Stimulated activated effector memory CD8-positive, alpha-beta T cell treated with anti-CD3 and anti-CD28 coated beads, Interleukin-12 subunit alpha, Interleukin-12 subunit beta, amount 100 ng/mL, for 72 hours (primary cell): ENCODE results near the gene TNIK.
"Not testable (repeated sequence)": the region's sequence is repeated elsewhere in the genome, so short reads cannot be mapped to it uniquely, and the experiment has no call there.

Experiments
- ATAC-seq: fragments of 150-1000 bp; cut with Tn5 transposase; 2 replicates; pipeline ENCODE4 v1.10.0; 2021
- DNase-seq, 2 donors: peaks; one replicate each; pipeline ENCODE4 v3.0.0; 2021 to 2022; ENCODE audit warnings: low spot score in 2 of 2
- H3K27ac Mint-ChIP-seq: one replicate; pipeline ENCODE4 v1.8.0; 2022; ENCODE audit warnings: mild to moderate bottlenecking, mixed read lengths
- H3K36me3 Mint-ChIP-seq: one replicate; pipeline ENCODE4 v1.8.0; 2022; ENCODE audit warnings: mild to moderate bottlenecking, mixed read lengths
- H3K4me1 Mint-ChIP-seq: one replicate; pipeline ENCODE4 v1.8.0; 2022; ENCODE audit warnings: mixed read lengths
- H3K4me3 Mint-ChIP-seq: one replicate; pipeline ENCODE4 v1.8.0; 2022; ENCODE audit warnings: mild to moderate bottlenecking, mixed read lengths
- H3K9me3 Mint-ChIP-seq: one replicate; pipeline ENCODE4 v1.8.0; 2022; ENCODE audit warnings: mixed read lengths

TNIK gene

DNA sequence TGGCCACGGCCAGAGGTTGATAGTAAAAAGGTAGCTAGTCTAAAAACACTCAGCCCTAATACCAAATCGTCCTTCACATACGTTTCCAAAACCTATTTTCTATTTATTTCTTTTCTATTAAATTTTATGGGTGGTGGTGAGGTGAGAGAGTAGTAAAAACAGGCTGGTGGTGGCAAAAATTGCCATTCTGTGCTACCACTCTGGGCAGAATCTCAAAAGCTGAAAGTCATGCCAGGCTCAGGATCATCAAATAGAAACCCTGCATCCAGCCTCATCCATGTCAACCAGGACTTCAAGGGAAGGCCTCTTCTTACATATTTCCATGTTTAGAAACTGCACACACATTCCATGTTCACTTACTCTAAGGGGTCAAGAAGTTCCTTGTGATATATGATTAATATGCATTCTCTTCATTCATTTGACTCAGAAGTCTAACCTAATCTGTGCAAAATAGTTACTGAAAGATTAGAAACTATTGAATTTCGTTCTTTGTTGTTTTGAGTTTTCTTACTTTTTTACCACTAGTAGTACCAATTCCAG, 153.1 kb downstream of the TNIK start:
- Mint-ChIP-seq H3K4me3 (no peak overlapping the region), H3K36me3 (no peaks in the 10 kb centered on the region), H3K9me3 (peaks cover 4% of the 10 kb centered on the region), H3K27ac (no peak overlapping the region), H3K4me1 (peaks cover 45% of the 10 kb centered on the region)
- no peak for DNase-seq
- no peak for ATAC-seq

DNA sequence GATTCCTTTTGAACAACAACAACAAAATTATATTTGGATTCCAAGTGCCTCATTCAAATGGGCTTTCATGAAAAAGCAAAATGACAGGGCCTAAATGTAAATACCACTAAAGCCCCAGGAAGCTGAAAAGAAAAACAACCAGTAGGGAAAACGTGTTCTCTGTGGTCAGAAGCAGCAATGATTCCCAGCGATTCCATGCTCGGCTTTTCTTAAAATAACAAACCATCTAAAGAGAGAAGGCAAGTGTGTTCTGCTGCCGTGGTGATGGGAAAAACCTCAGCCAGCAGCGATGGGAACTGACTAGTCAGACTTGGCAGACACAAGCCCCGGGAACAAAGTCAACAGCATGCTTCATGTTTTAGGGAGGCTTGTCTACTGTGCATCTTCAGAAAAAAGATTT, 153.6 kb downstream of the TNIK start:
- no peak for ATAC-seq
- DNase-seq, result no peak
- no peak overlapping the region for H3K4me3 Mint-ChIP-seq
- peaks cover 41% of the 10 kb centered on the region for H3K4me1 Mint-ChIP-seq
- peaks cover 4% of the 10 kb centered on the region for H3K9me3 Mint-ChIP-seq
- H3K36me3 Mint-ChIP-seq, result no peaks in the 10 kb centered on the region
- H3K27ac Mint-ChIP-seq, result no peak overlapping the region

- not testable (repeated sequence) for H3K9me3 Mint-ChIP-seq, DNase-seq, H3K27ac Mint-ChIP-seq, H3K4me3 Mint-ChIP-seq, H3K36me3 Mint-ChIP-seq, ATAC-seq
- peaks cover 39% of the 10 kb centered on the region for H3K4me1 Mint-ChIP-seq
Observed at GRCh38 chr3:171305823-171306222, 154.4 kb downstream of the TNIK start.

GRCh38 chr3:171304498-171304897, 155.7 kb downstream of the TNIK start:
- not testable (repeated sequence) for DNase-seq, ATAC-seq, H3K4me3 Mint-ChIP-seq, H3K36me3 Mint-ChIP-seq, H3K9me3 Mint-ChIP-seq, H3K27ac Mint-ChIP-seq
- peaks cover 41% of the 10 kb centered on the region for H3K4me1 Mint-ChIP-seq

DNA sequence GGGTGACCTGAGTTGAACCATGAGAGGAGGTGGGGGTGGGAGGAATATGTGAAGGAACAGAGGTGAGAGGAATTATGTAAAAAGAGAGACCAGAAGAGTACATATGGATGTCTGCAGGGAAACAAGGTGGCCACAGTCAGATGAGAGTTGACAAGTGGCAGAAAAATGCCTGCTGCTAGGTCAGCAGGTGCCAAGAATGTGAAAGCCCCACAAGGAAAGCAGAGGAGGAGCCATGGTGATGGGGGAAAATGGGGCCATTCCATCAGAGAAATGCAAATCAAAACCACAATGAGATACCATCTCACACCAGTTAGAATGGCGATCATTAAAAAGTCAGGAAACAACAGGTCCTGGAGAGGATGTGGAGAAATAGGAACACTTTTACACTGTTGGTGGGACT, 156.2 kb downstream of the TNIK start:
- not testable (repeated sequence) for H3K4me3 Mint-ChIP-seq, ATAC-seq, H3K9me3 Mint-ChIP-seq, DNase-seq, H3K36me3 Mint-ChIP-seq, H3K27ac Mint-ChIP-seq
- H3K4me1 Mint-ChIP-seq, result peaks cover 41% of the 10 kb centered on the region

DNA sequence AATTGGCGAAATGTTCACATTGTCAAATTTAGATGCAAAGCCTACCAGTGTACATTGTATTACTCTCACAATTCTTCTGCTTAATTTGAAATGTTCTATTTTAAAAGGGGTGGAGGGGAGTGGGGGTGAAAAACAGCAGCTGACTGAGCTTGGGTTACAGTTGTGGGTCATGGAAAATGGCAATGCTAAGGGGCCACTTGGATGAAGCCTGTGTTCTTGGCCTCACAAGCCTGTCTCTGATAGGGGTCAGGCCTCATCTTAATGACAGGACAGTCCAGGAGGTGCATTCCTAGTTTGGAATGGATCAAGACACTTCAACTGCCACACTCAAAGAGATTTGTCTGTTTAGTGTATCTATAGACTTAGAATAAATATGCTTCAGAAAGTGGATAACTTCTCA, 158.2 kb downstream of the TNIK start:
- Mint-ChIP-seq H3K27ac (no peak overlapping the region), H3K4me3 (no peak overlapping the region), H3K4me1 (peaks cover 33% of the 10 kb centered on the region), H3K36me3 (no peaks in the 10 kb centered on the region), H3K9me3 (no peaks in the 10 kb centered on the region)
- DNase-seq, result no peak
- ATAC-seq, result no peak

DNA sequence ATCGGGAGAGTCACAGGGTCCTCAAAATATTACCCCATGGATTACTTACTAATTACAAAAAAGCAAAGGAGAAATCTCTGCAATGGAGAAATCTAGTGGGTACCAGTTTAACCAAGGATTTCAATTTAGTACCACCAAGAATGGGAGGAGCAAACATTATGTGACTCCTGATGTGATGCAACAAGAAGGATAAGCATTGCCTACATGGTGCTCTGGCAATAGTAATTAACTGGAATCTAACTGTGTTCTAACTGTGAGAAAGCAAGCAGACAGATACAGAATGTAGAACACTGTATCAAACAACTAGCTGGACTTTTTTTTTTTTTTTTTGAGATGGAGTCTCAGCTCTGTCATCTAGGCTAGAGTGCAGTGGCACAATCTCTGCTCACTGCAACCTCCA, 159.2 kb downstream of the TNIK start:
- Mint-ChIP-seq H3K27ac (no peak overlapping the region), H3K4me3 (no peak overlapping the region)
- ATAC-seq, result no peak

GRCh38 chr3:171297951-171298350, 162.3 kb downstream of the TNIK start:
- no peaks in the 10 kb centered on the region for H3K36me3 Mint-ChIP-seq
- DNase-seq, result no peak
- no peak for ATAC-seq
- no peak overlapping the region for H3K4me3 Mint-ChIP-seq
- H3K9me3 Mint-ChIP-seq, result no peaks in the 10 kb centered on the region
- no peak overlapping the region for H3K27ac Mint-ChIP-seq
- H3K4me1 Mint-ChIP-seq, result peaks cover 37% of the 10 kb centered on the region

More for the DNA sequence above, 159.2 kb downstream of the TNIK start:
- DNase-seq, result no peak
- no peaks in the 10 kb centered on the region for H3K36me3 Mint-ChIP-seq
- no peaks in the 10 kb centered on the region for H3K9me3 Mint-ChIP-seq
- H3K4me1 Mint-ChIP-seq, result peaks cover 31% of the 10 kb centered on the region

DNA sequence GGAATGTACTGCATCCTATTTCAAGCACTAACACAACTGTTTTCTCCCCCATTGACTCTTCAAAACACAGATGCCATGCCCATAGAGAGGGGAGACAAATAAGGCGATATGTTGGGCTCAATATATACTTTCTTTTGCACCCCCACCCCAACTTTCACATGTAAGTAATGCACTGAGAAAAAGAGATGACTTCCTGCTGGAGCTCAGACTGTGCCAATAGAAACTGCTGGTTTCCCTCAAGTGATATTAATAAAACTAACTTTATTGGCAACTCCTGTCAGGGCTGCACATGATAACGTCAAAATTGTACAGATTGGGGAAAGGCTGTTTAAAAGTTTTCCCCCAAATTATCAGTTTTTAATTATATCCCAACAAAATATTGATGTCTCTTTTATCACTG, 163.0 kb downstream of the TNIK start:
- Mint-ChIP-seq H3K4me3 (no peak overlapping the region), H3K4me1 (peaks cover 40% of the 10 kb centered on the region), H3K9me3 (no peaks in the 10 kb centered on the region), H3K27ac (no peak overlapping the region), H3K36me3 (no peaks in the 10 kb centered on the region)
- ATAC-seq, result no peak
- DNase-seq, result no peak

DNA sequence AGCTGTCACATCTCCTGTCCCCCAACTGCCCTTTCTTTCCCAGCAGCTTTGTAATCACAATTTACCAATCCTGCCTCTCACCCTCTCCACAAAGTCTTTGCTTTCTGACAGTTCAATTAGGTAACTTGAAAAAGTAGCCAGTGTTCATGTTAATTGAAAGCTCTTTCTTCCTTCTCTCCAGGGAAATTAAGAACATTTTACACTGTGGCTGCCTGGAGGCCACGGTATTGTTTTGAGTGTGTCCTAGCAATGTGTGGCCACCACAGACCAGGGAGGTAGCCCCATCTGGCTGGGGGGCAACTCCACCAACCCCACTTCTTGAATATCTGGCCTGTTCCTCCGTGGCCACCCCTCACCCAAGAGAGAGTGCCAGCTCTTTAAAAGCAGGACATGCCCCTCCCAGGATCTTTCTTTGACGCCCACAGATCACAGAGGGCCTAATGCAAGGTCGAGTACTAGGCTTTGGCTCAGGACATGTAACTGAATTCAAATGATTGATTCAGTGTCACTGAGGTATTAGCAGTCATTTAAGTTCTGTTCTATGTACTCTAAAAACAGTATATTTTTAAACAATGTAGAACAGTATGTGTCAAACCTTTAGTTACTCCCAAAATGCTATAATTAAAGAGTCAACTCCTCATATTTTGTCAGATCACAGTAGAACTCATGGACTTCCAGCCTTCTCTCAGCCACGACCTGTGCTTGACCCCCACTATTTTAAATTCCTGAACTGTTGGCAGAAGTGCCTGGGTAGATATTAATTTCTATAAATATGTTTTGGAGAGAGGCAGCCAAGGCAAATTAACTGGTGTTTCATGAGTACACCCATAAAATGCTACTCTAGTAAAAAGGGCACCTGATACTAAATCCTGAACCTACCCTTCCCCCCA, 164.5 kb downstream of the TNIK start:
- peak overlapping the region; percentile 80 for H3K27ac Mint-ChIP-seq
- ATAC-seq (no peak), DNase-seq (no peak)
- H3K4me3 Mint-ChIP-seq, result no peak overlapping the region
- no peaks in the 10 kb centered on the region for H3K36me3 Mint-ChIP-seq
- H3K4me1 Mint-ChIP-seq, result peaks cover 42% of the 10 kb centered on the region
- no peaks in the 10 kb centered on the region for H3K9me3 Mint-ChIP-seq

DNA sequence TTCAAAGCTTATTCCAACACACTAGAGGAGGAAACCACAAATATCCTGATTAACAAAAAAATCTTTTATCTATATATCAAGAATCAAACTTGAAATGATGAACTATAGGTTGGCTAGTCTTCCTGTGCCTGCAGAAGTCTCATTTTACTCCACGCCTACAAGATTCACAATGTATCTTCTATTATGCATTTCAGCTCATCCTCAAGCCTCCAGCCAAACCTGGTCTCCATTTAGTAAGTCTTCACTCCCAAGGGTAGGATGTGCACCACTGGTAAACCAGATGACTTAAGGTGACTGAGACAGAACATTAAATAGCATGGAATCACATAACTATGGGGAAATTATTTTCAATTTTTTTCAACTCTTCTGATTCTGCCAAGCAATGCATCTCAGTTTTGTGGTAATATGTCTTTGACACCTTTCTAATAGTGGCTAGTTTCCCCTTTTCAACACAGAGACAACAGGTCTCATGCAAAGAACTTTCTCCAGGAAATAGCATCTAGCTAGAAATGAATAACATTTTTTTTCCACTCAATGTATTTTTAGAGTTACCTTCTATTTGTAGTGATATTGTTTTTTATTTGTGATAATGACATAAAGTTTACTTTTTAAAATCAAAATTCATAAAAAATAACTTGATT, 166.9 kb downstream of the TNIK start:
- DNase-seq, result no peak
- H3K4me3 Mint-ChIP-seq, result no peak overlapping the region
- ATAC-seq, result no peak
- no peak overlapping the region for H3K27ac Mint-ChIP-seq
- H3K9me3 Mint-ChIP-seq, result no peaks in the 10 kb centered on the region
- no peaks in the 10 kb centered on the region for H3K36me3 Mint-ChIP-seq
- peaks cover 30% of the 10 kb centered on the region for H3K4me1 Mint-ChIP-seq

GRCh38 chr3:171290680-171291079, 169.5 kb downstream of the TNIK start:
- no peak overlapping the region for H3K27ac Mint-ChIP-seq
- H3K4me1 Mint-ChIP-seq, result peaks cover 46% of the 10 kb centered on the region
- ATAC-seq (no peak), DNase-seq (no peak)
- H3K4me3 Mint-ChIP-seq, result no peak overlapping the region
- no peaks in the 10 kb centered on the region for H3K9me3 Mint-ChIP-seq
- H3K36me3 Mint-ChIP-seq, result no peaks in the 10 kb centered on the region

DNA sequence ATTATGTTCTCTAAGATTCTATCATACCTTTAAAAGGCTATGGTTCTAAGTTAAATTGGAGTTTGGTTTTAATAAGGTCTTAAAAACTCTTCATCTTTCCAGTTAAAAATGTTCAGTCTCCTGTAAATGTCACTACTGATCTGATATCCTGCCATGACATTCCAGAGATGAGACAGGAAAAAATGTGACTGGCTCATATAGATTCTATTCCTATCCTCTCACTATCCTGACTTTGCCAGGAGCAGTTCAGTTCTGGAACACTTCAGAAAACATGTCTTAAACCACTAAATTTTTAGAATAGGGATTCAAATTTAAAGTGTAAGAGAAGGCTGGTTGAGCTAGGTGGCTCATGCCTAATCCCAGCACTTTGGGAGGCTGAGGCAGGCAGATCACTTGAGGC, 170.9 kb downstream of the TNIK start:
- no peak overlapping the region for H3K27ac Mint-ChIP-seq
- no peaks in the 10 kb centered on the region for H3K36me3 Mint-ChIP-seq

DNA sequence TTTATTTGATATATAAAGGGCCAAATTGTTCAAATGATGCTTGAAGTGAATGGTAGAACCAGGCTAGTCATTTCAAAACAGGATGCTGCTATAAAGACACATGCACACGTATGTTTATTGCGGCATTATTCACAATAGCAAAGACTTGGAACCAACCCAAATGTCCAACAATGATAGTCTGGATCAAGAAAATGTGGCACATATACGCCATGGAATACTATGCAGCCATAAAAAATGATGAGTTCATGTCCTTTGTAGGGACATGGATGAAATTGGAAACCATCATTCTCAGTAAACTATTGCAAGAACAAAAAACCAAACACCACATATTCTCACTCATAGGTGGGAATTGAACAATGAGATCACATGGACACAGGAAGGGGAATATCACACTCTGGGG, 172.4 kb downstream of the TNIK start:
- H3K4me1 Mint-ChIP-seq, result peaks cover 53% of the 10 kb centered on the region
- not testable (repeated sequence) for DNase-seq, H3K4me3 Mint-ChIP-seq, H3K9me3 Mint-ChIP-seq, H3K36me3 Mint-ChIP-seq, ATAC-seq, H3K27ac Mint-ChIP-seq

More for the DNA sequence above, 170.9 kb downstream of the TNIK start:
- ATAC-seq (no peak), DNase-seq (no peak)
- no peaks in the 10 kb centered on the region for H3K9me3 Mint-ChIP-seq
- H3K4me1 Mint-ChIP-seq, result peaks cover 47% of the 10 kb centered on the region
- no peak overlapping the region for H3K4me3 Mint-ChIP-seq

DNA sequence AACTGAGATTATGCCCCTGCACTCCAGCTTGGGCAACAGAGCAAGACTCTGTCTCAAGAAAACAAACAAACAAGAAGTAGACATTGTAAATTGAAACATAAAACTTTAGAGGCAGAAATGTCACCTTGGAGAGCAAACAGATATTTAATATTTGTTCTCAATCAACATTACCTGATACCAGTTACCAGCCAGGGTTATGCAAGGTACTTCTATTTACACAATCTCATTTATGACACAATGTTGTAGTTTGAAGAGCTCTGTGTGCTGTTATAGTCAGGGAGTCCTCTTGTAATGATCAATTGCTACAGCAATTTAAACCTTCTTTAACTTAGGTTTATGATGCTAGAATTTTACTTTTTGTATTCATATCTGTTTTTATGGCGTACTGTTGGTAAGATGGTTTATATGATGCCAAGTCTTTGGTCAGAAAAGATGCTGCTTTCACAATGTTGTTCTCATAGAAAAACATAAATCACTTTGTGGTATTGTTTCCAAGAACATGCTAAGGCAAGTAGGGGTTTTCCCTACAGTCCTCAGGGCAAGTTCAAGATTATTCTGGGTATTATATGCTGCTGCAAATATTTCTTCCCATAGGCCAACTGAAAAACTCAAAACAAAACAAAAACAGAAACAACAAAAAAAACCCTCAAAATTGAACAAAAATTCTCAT, 173.5 kb downstream of the TNIK start:
- Mint-ChIP-seq H3K27ac (no peak overlapping the region), H3K4me3 (peak overlapping the region; percentile 9), H3K9me3 (no peaks in the 10 kb centered on the region), H3K36me3 (no peaks in the 10 kb centered on the region), H3K4me1 (peaks cover 56% of the 10 kb centered on the region)
- DNase-seq (no peak), ATAC-seq (peak; percentile 89)
